Small intestine (tissue), 7 donors: Measurements from ENCODE around the gene PRKAG2. TPM values are rescaled to one million over a fixed set of nuclear protein-coding genes. Genes with fewer than 3 reads are reported as not detected.
"Not testable (repeated sequence)": the region's sequence is repeated elsewhere in the genome, so short reads cannot be mapped to it uniquely, and the experiment has no call there.

ENCODE experiments used
- DNase-seq, 2 donors: peaks; one replicate each; pipeline versions ENCODE4 v3.0.0 to v3.0.0-alpha.2; 2013
- FAIRE-seq: peaks from 2 replicates; lab custom pipeline; 2012; peaks lifted over from hg19 to GRCh38; lab: Jason Lieb, UNC
- H3K27ac ChIP-seq, 3 donors: one replicate each; pipeline ENCODE4 v1.5.1; 2013; ENCODE audit warnings: low read length in 2 of 3, mild to moderate bottlenecking in 2 of 3, control low read depth in 1 of 3, inconsistent platforms in 1 of 3, low read depth in 1 of 3, moderate library complexity in 1 of 3
- H3K27me3 ChIP-seq, 3 donors: one replicate each; pipeline ENCODE4 v1.6.1; 2013; ENCODE audit warnings: low read length in 3 of 3, inconsistent platforms in 1 of 3; ENCODE audit not compliant: control insufficient read depth in 3 of 3, insufficient read depth in 3 of 3
- H3K36me3 ChIP-seq, 3 donors: one replicate each; pipeline ENCODE4 v1.6.1; 2013; ENCODE audit warnings: low read length in 3 of 3, inconsistent platforms in 1 of 3, low read depth in 1 of 3, mild to moderate bottlenecking in 1 of 3, moderate library complexity in 1 of 3; ENCODE audit not compliant: control insufficient read depth in 3 of 3, insufficient read depth in 2 of 3
- H3K4me1 ChIP-seq, 3 donors: one replicate each; pipeline ENCODE4 v1.6.1; 2013; ENCODE audit warnings: low read length in 2 of 3, inconsistent platforms in 1 of 3, low read depth in 1 of 3, mild to moderate bottlenecking in 1 of 3, moderate library complexity in 1 of 3; ENCODE audit not compliant: control insufficient read depth in 3 of 3, insufficient read depth in 2 of 3
- H3K4me3 ChIP-seq, 3 donors: one replicate each; pipeline ENCODE4 v1.5.1; 2013; ENCODE audit warnings: low read length in 3 of 3, control low read depth in 1 of 3, inconsistent platforms in 1 of 3, low read depth in 1 of 3, mild to moderate bottlenecking in 1 of 3, moderate library complexity in 1 of 3
- H3K9me3 ChIP-seq, 2 donors: one replicate each; pipeline ENCODE4 v1.6.1; 2013; ENCODE audit warnings: low read depth in 1 of 2, low read length in 1 of 2; ENCODE audit not compliant: control insufficient read depth in 2 of 2, insufficient read depth in 1 of 2
- WGBS, 3 donors: extraction: QIAGEN DNeasy Blood & Tissue Kit; methylation state at CpG; one replicate each; pipeline ENCODE4 v1.1.7; 2013; 5-methylcytosine and 5-hydroxymethylcytosine counted together
- polyA plus RNA-seq, 4 donors: library from polyadenylated mRNA; stranded (reverse) in 3 of 4; unstranded in 1 of 4; fragments of 200-250 nt in 3 of 4; fragments of 120-200 nt in 1 of 4; gene quantifications; one replicate each; pipeline versions ENCODE4 v1.2.1 to v1.2.3, GENCODE V29; 2013
- donor health status: healthy with polysubstance abuse.
- donor health status: control.
- donor health status: control.
- donor health status: Bipolar disorder and iron deficiency.
- donor health status: healthy.

Gene PRKAG2
- polyA plus RNA-seq, 4 donors: 26.3 to 57.9 (median 49.4) TPM

- 75 to 81% (median 77%) methylated on average over 4 of the region's 4 CpGs for WGBS, 3 donors
Measured at GRCh38 chr7:151874479-151874878, 2.4 kb downstream of the PRKAG2 start.

GRCh38 chr7:151873402-151873965 is 3.4 kb downstream of the PRKAG2 start:
- DNase-seq (no peak), FAIRE-seq (no peak)
- Histone ChIP-seq H3K4me3 (no peak overlapping the region), H3K9me3 (no peaks in the 10 kb centered on the region), H3K27me3 (no peaks in the 10 kb centered on the region), H3K36me3 (peaks cover 0 to 31% (median 0%) of the 10 kb centered on the region in 3 donors), H3K27ac (no peak overlapping the region), H3K4me1 (peaks cover 0 to 30% (median 3%) of the 10 kb centered on the region in 3 donors)
- 65 to 73% (median 65%) methylated on average over 11 of the region's 11 CpGs for WGBS, 3 donors

More at GRCh38 chr7:151874479-151874878, 2.4 kb downstream of the PRKAG2 start:
- H3K27me3 ChIP-seq, H3K9me3 ChIP-seq, FAIRE-seq, DNase-seq: not testable (repeated sequence)
- peak overlapping the region in 1 of 3 donors; percentile 97 for H3K27ac ChIP-seq
- peak overlapping the region in 1 of 3 donors; percentile 95 for H3K4me3 ChIP-seq
- peaks cover 0 to 29% (median 0%) of the 10 kb centered on the region in 3 donors for H3K4me1 ChIP-seq
- H3K36me3 ChIP-seq: peaks cover 0 to 33% (median 0%) of the 10 kb centered on the region in 3 donors

GRCh38 chr7:151872531-151873401 is 4.1 kb downstream of the PRKAG2 start:
- Histone ChIP-seq H3K4me1 (peaks cover 3 to 23% (median 5%) of the 10 kb centered on the region in 3 donors), H3K9me3 (no peaks in the 10 kb centered on the region), H3K27ac (no peak overlapping the region), H3K27me3 (no peaks in the 10 kb centered on the region), H3K36me3 (peaks cover 0 to 33% (median 0%) of the 10 kb centered on the region in 3 donors), H3K4me3 (no peak overlapping the region)
- WGBS, 3 donors: 82 to 86% (median 84%) methylated on average over 16 of the region's 16 CpGs
- FAIRE-seq (no peak), DNase-seq (no peak)

- Histone ChIP-seq H3K27me3 (no peaks in the 10 kb centered on the region), H3K36me3 (peaks cover 0 to 38% (median 0%) of the 10 kb centered on the region in 3 donors), H3K4me3 (no peak overlapping the region), H3K27ac (no peak overlapping the region), H3K4me1 (peaks cover 3 to 22% (median 5%) of the 10 kb centered on the region in 3 donors), H3K9me3 (no peaks in the 10 kb centered on the region)
- FAIRE-seq (no peak), DNase-seq (no peak)
- WGBS, 3 donors: 75 to 86% (median 76%) methylated on average over 7 of the region's 7 CpGs
Measured at GRCh38 chr7:151871904-151872303, 5.0 kb downstream of the PRKAG2 start.

- 92 to 94% (median 93%) methylated on average over 13 of the region's 13 CpGs for WGBS, 3 donors
- Histone ChIP-seq H3K27ac (no peak overlapping the region), H3K9me3 (no peaks in the 10 kb centered on the region), H3K36me3 (peaks cover 0 to 40% (median 0%) of the 10 kb centered on the region in 3 donors), H3K4me1 (peaks cover 3 to 22% (median 5%) of the 10 kb centered on the region in 3 donors), H3K4me3 (no peak overlapping the region), H3K27me3 (no peaks in the 10 kb centered on the region)
- FAIRE-seq: no peak
- DNase-seq: no peak
Measured at GRCh38 chr7:151871189-151871735, 5.7 kb downstream of the PRKAG2 start.

GRCh38 chr7:151869968-151870918 is 6.7 kb downstream of the PRKAG2 start:
- no peak for FAIRE-seq
- WGBS, 3 donors: 81 to 86% (median 82%) methylated on average over 24 of the region's 24 CpGs

GRCh38 chr7:151869455-151869854 is 7.5 kb downstream of the PRKAG2 start:
- Histone ChIP-seq H3K4me1 (peaks cover 3 to 18% (median 5%) of the 10 kb centered on the region in 3 donors), H3K9me3 (no peaks in the 10 kb centered on the region), H3K36me3 (peaks cover 0 to 50% (median 0%) of the 10 kb centered on the region in 3 donors), H3K4me3 (no peak overlapping the region), H3K27ac (no peak overlapping the region), H3K27me3 (no peaks in the 10 kb centered on the region)
- FAIRE-seq (no peak), DNase-seq (no peak)
- 77 to 83% (median 82%) methylated on average over 13 of the region's 13 CpGs for WGBS, 3 donors

More at GRCh38 chr7:151869968-151870918, 6.7 kb downstream of the PRKAG2 start:
- no peaks in the 10 kb centered on the region for H3K27me3 ChIP-seq
- peaks cover 3 to 22% (median 5%) of the 10 kb centered on the region in 3 donors for H3K4me1 ChIP-seq
- H3K27ac ChIP-seq: no peak overlapping the region
- H3K36me3 ChIP-seq: peaks cover 0 to 44% (median 0%) of the 10 kb centered on the region in 3 donors
- no peak overlapping the region for H3K4me3 ChIP-seq
- no peak for DNase-seq
- H3K9me3 ChIP-seq: no peaks in the 10 kb centered on the region
